CD4-positive, alpha-beta memory T cell (primary cell): Measurements from ENCODE around the gene SEPTIN1. TPM values are rescaled to one million over a fixed set of nuclear protein-coding genes. Genes with fewer than 3 reads are reported as not detected.

Experiments
- CTCF ChIA-PET: fragments of 350-600 bp; sonication (Branson Sonifier 250); formaldehyde crosslinking; loops from one replicate; lab custom pipeline; 2021; ENCODE audit warnings: inconsistent platforms; ENCODE audit not compliant: partially characterized antibody; lab: Charles Lee
- POLR2A ChIA-PET: fragments of 350-600 bp; sonication (Branson Sonifier 250); formaldehyde crosslinking; loops from one replicate; lab custom pipeline; 2021; ENCODE audit not compliant: partially characterized antibody; lab: Charles Lee
- DNase-seq, 5 donors: peaks; one replicate each; pipeline versions ENCODE4 v3.0.0 to v3.0.0-alpha.2; 2020 to 2022; ENCODE audit warnings: mixed read lengths in 1 of 5
- H3K27ac ChIP-seq: one replicate; pipeline ENCODE4 v1.7.0; 2013; ENCODE audit warnings: low read depth, low read length
- H3K27me3 ChIP-seq: 2 replicates; pipeline ENCODE4 v1.7.0; 2013; ENCODE audit warnings: mild to moderate bottlenecking, low read length, moderate library complexity; ENCODE audit not compliant: insufficient read depth
- H3K36me3 ChIP-seq: 2 replicates; pipeline ENCODE4 v1.7.0; 2013; ENCODE audit warnings: mild to moderate bottlenecking, low read length, moderate library complexity; ENCODE audit not compliant: insufficient read depth
- H3K4me1 ChIP-seq: 2 replicates; pipeline ENCODE4 v1.7.0; 2013; ENCODE audit warnings: mild to moderate bottlenecking, low read length, moderate library complexity; ENCODE audit not compliant: insufficient read depth
- H3K4me3 ChIP-seq, 2 donors: one replicate each; pipeline ENCODE4 v1.7.0; 2013; ENCODE audit warnings: low read length in 2 of 2, mild to moderate bottlenecking in 1 of 2
- H3K9me3 ChIP-seq, 2 donors: one replicate each; pipeline ENCODE4 v1.7.0; 2013; ENCODE audit warnings: low read length in 2 of 2, control low read depth in 1 of 2; ENCODE audit not compliant: control insufficient read depth in 1 of 2
- H3K27ac Mint-ChIP-seq, 7 donors: one replicate each; pipeline ENCODE4 v1.8.0; 2020 to 2021; ENCODE audit warnings: mixed read lengths in 7 of 7, mild to moderate bottlenecking in 6 of 7, inconsistent platforms in 3 of 7, moderate library complexity in 3 of 7
- H3K27me3 Mint-ChIP-seq, 2 donors: one replicate each; pipeline ENCODE4 v1.8.0; 2020 to 2021; ENCODE audit warnings: mixed read lengths in 2 of 2
- H3K36me3 Mint-ChIP-seq, 2 donors: one replicate each; pipeline ENCODE4 v1.8.0; 2020 to 2021; ENCODE audit warnings: mixed read lengths in 2 of 2, inconsistent platforms in 1 of 2, mild to moderate bottlenecking in 1 of 2
- H3K4me1 Mint-ChIP-seq, 4 donors: one replicate each; pipeline ENCODE4 v1.8.0; 2020 to 2021; ENCODE audit warnings: mixed read lengths in 4 of 4, mild to moderate bottlenecking in 1 of 4
- H3K4me3 Mint-ChIP-seq, 8 donors: one replicate each; pipeline ENCODE4 v1.8.0; 2020 to 2021; ENCODE audit warnings: mixed read lengths in 8 of 8, mild to moderate bottlenecking in 7 of 8, moderate library complexity in 6 of 8, inconsistent platforms in 3 of 8
- H3K9me3 Mint-ChIP-seq, 8 donors: one replicate each; pipeline ENCODE4 v1.8.0; 2020 to 2021; ENCODE audit warnings: mixed read lengths in 8 of 8, mild to moderate bottlenecking in 5 of 8, inconsistent platforms in 3 of 8, moderate library complexity in 1 of 8
- intact Hi-C: fragments of 100-400 bp; cut with micrococcal nuclease; formaldehyde crosslinking; loops from one replicate; pipeline ENCODE4 v1.15.1; 2023
- polyA plus RNA-seq, 2 donors: library from polyadenylated mRNA; unstranded; fragments of 300-500 nt; fragmentation: Illumina TruSeq; gene quantifications; one replicate each; pipeline ENCODE4 v1.2.3, GENCODE V29; 2021
- total RNA-seq, 2 experiments: library from RNA; stranded (reverse); gene quantifications; one replicate each; pipeline ENCODE4 v1.2.3, GENCODE V29; 2021

Gene SEPTIN1
- total and polyA plus RNA-seq, 4 experiments from 2014 or later, result 198 to 212 (median 208) TPM

DNA sequence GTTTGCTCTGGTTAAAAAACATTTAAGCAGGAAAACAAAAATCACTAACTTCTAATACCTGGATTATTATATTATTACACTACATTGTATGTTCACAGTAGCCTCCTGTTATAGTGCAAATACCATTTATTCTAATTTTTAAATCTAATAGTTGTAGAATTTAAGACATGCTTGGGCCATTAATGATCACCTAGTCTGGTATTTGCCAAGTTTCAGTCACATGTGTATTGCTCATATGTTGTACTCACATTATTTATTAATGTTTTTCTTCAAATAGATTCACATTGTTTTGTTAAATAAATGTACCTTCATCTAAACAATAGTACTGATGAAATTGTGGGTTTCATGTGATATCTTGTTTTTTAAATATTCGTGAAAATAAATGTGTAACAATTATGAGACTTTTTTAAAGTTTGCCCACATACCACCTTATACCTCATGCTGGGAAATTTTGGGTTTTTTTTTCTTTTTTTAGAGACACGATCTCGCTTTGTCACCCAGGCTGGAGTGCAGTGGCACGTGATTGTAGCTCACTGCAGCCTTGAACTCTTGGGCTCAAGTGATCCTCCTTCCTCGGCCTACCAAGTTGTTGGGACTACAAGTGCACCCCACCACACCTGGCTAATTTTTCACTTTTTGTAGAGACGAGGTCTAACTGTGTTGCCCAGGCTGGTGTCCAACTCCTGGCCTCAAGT, 30.9 kb upstream of the SEPTIN1 start:
- H3K4me3 Mint-ChIP-seq, result no peak overlapping the region
- intact Hi-C loops, result no loop called here
- peaks cover 0 to 6% of the 10 kb centered on the region in 2 donors for H3K36me3 Mint-ChIP-seq
- no peaks in the 10 kb centered on the region for H3K9me3 ChIP-seq
- H3K36me3 ChIP-seq, result no peaks in the 10 kb centered on the region
- H3K27ac ChIP-seq, result no peak overlapping the region
- H3K27ac Mint-ChIP-seq, result peak overlapping the region in 1 of 7 donors; percentile 73
- H3K27me3 Mint-ChIP-seq, result no peaks in the 10 kb centered on the region
- H3K4me1 Mint-ChIP-seq, result peaks cover 19 to 31% (median 23%) of the 10 kb centered on the region in 4 donors
- peaks cover 23% of the 10 kb centered on the region for H3K4me1 ChIP-seq
- H3K9me3 Mint-ChIP-seq, result no peaks in the 10 kb centered on the region
- DNase-seq, result no peak
- CTCF ChIA-PET, result interaction anchor here (1.7 to 2.3 kb wide), 2 partner anchors 11 to 42 kb away, joined by 4 to 7 read pairs; partner anchors contain the start of gene TBC1D10B
- no peak overlapping the region for H3K4me3 ChIP-seq
- no peaks in the 10 kb centered on the region for H3K27me3 ChIP-seq
- POLR2A ChIA-PET, result interaction anchor here (1.2 kb wide), 1 partner anchor 35 kb away, joined by 3 read pairs; no protein-coding TSS in a partner anchor

DNA sequence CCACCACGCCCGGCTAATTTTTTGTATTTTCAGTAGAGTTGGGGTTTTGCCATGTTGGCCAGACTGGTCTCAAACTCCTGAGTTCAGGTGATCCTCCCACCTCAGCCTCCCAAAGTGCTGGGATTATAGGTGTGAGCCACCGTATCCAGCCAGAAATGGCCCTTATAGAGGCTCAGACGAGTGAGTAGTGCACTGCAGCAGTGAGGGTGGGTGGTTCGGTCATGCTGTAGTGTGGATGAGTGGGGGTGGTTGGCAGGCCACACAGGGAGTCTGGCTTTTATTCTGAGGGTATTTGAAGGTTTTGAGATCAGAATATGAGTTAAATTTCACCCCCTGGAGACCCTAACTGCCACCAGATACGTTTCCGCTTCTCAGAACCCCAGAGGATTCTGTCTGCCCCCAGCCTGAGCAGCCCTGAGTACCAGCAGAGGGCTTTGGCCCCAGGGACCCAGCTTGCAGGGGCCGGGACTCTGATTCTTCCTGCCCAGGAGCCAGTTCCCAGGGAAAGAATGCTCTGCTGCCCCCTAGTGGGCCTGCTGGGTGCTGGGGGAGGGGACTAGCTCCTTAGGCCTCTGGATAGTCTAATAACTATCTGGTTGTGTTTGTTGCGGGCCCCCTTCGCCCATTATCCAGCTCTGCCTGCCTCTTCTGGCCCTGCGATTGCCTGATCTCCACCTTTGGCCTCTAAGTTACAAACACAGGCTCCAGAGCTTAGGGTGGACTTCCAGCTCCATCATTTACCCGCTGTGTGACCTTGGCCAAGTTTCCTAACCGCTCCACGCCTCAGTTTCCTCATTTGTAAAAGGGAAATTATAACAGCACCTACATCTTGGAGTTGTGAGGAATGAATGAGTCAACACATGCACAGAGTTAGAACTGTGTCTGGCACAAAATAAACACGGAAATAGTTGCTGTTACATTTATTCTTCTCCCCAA, 27.0 kb upstream of the SEPTIN1 start:
- CTCF ChIA-PET, result interaction anchor here (0.6 to 5.3 kb wide), 37 partner anchors 9 to 344 kb away, joined by 3 to 41 read pairs (median 5); partner anchors contain the start of genes ALDOA, DCTPP1, GDPD3 and MYL11
- Histone ChIP-seq H3K4me3 (no peak overlapping the region), H3K27ac (no peak overlapping the region), H3K36me3 (no peaks in the 10 kb centered on the region), H3K9me3 (no peaks in the 10 kb centered on the region), H3K27me3 (no peaks in the 10 kb centered on the region), H3K4me1 (peaks cover 24% of the 10 kb centered on the region)
- intact Hi-C loops, result loop anchor here (1.0 to 10.0 kb wide), 6 partner anchors 27 to 367 kb away; partner anchors contain the start of genes MAPK3 and SEPTIN1
- peak; percentile 86 to 91 (median 89) for DNase-seq
- Mint-ChIP-seq H3K27ac (peak overlapping the region in 6 of 7 donors; percentile 57 to 91 (median 76)), H3K4me3 (peak overlapping the region in 7 of 8 donors; percentile 31 to 73 (median 62)), H3K9me3 (peaks cover 0 to 1% (median 0%) of the 10 kb centered on the region in 8 donors), H3K4me1 (peaks cover 19 to 34% (median 25%) of the 10 kb centered on the region in 4 donors), H3K27me3 (no peaks in the 10 kb centered on the region), H3K36me3 (peaks cover 0 to 8% of the 10 kb centered on the region in 2 donors)
- POLR2A ChIA-PET, result interaction anchor here (0.6 to 23.0 kb wide), 16 partner anchors 8 to 364 kb away, joined by 3 to 540 read pairs (median 6); partner anchors contain the start of genes DCTPP1, SEPTIN1, TBX6 and ZNF48

DNA sequence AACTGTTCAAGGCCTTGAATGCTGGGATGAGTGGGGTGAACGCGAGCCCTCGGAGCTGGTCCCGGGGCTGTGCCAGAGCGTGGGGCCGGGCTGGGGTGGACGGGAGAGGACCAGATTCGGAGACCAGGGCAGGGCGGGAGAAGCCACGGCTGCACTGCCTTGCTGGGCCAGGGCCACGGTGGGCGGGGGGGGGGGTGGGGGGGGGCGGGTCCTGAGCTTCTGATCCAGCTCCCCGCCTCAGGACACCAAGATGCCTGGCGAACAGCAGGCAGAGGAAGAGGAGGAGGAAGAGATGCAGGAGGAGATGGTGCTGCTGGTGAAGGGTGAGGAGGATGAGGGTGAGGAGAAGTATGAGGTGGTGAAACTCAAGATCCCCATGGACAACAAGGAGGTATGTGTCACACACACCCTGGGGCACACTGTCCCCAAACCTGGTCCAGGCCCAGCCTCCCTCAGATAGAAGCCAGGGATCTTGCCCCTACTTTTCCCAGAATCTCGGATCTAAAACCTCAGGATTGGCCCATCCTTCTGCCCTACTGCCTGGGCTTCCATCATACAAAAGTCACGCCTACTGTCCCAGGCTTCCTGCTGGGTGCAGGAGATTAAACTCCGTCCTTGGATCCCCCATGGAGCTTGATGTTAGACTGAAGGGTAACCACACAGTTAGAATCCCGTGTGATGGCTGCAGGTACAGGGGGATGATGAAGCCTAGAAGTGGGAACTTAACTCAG, 25.6 kb upstream of the SEPTIN1 start:
- Histone ChIP-seq H3K4me1 (peaks cover 24% of the 10 kb centered on the region), H3K4me3 (peak overlapping the region; percentile 29 to 65), H3K9me3 (no peaks in the 10 kb centered on the region), H3K27ac (peak overlapping the region; percentile 59), H3K27me3 (no peaks in the 10 kb centered on the region), H3K36me3 (no peaks in the 10 kb centered on the region)
- intact Hi-C loops, result loop anchor here (1.0 to 10.0 kb wide), 4 partner anchors 30 to 283 kb away; partner anchors contain the start of genes MAPK3 and TBC1D10B
- Mint-ChIP-seq H3K27me3 (no peaks in the 10 kb centered on the region), H3K4me1 (peaks cover 19 to 34% (median 25%) of the 10 kb centered on the region in 4 donors), H3K9me3 (peaks cover 0 to 1% (median 0%) of the 10 kb centered on the region in 8 donors), H3K4me3 (peak overlapping the region; percentile 63 to 82 (median 76)), H3K27ac (peak overlapping the region; percentile 32 to 88 (median 68)), H3K36me3 (peaks cover 0 to 8% of the 10 kb centered on the region in 2 donors)
- ChIA-PET POLR2A (interaction anchor here (0.5 to 23.0 kb wide), 27 partner anchors 8 to 1400 kb away, joined by 3 to 540 read pairs (median 5); partner anchors contain the start of genes ALDOA, CD2BP2, DCTPP1 and SEPTIN1), CTCF (interaction anchor here (0.9 to 5.3 kb wide), 14 partner anchors 9 to 342 kb away, joined by 3 to 41 read pairs (median 9); partner anchors contain the start of genes ALDOA, DCTPP1, SEPTIN1 and TBC1D10B)
- DNase-seq, result no peak

DNA sequence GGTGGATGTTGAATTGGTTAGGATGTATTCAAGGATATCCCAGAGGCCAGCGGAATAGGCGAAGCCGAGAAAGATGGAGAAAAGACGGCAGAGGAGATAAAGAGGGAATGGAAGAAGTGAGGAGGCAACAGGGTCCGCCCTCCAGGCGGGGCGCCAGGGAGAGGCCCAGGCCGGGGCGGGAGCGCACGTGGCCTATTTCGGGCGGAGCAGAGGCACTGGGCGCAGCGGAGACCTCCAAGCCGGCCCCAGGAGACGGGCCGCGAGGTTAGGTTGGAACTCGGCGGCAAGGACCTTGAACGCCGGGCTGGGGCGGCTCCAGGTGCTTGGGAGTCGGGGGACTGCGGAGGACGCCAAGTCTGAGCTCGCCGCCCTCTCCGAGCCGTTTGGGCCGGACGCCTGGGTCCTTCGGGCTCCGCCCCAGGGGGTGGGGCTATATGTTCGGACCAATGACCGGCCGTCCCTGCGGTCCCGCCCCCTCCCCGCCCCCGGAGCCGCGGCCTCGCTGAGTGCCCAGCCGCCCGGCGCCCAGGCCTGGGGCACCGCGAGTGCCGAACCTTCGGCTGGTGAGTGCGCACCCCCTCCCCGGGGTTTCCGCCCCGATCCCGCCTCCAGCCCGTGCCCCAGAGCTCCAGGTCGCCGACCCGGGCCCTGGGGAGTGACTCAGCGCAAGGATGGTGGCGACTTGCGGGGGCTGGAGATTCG, 24.9 kb upstream of the SEPTIN1 start, which contains the start of gene ZNF771:
TSS of gene ZNF771 (plus strand) at position 505 of the 702 bp plus-strand sequence. CDS start 448 bp downstream, outside the sequence.
- H3K4me3 ChIP-seq, result peak within 1 kb of the TSS; percentile 42 to 65
- no peaks in the 10 kb centered on the region for H3K36me3 ChIP-seq
- Mint-ChIP-seq H3K27ac (peak within 1 kb of the TSS; percentile 88 to 95 (median 93)), H3K9me3 (peaks cover 0 to 1% (median 0%) of the 10 kb centered on the region in 8 donors), H3K4me1 (peaks cover 19 to 33% (median 24%) of the 10 kb centered on the region in 4 donors), H3K36me3 (peaks cover 0 to 8% of the 10 kb centered on the region in 2 donors), H3K27me3 (no peaks in the 10 kb centered on the region), H3K4me3 (peak within 1 kb of the TSS; percentile 91 to 100 (median 97))
- H3K9me3 ChIP-seq, result no peaks in the 10 kb centered on the region
- H3K27me3 ChIP-seq, result no peaks in the 10 kb centered on the region
- intact Hi-C loops, result loop anchor here (1.0 to 10.0 kb wide), 4 partner anchors 29 to 282 kb away; partner anchors contain the start of genes MAPK3 and TBC1D10B
- CTCF ChIA-PET, result interaction anchor here (0.6 to 5.3 kb wide), 12 partner anchors 11 to 316 kb away, joined by 3 to 41 read pairs (median 5); partner anchors contain the start of genes DCTPP1, SEPTIN1, TBC1D10B and TBX6
- peaks cover 24% of the 10 kb centered on the region for H3K4me1 ChIP-seq
- peak; percentile 76 to 85 (median 81) for DNase-seq
- H3K27ac ChIP-seq, result peak within 1 kb of the TSS; percentile 59
- POLR2A ChIA-PET, result interaction anchor here (0.5 to 23.0 kb wide), 28 partner anchors 9 to 1400 kb away, joined by 3 to 540 read pairs (median 5); partner anchors contain the start of genes ALDOA, CD2BP2, CORO1A and DCTPP1

DNA sequence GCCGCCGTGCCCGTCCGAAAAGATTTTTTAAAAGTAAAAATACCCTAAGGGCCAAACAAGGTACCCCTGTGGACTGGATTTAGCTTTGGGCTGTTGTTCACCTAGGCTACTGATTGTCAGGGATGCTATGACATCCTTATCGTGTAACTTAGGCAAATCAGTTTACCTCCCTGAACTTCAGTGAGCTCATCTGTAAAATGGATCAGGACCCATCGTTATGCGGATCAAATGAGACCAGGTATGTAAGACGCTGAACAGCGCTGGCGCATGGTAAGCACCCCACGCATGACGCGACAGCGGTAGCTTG, 24.4 kb upstream of the SEPTIN1 start:
- Mint-ChIP-seq H3K36me3 (peaks cover 0 to 3% of the 10 kb centered on the region in 2 donors), H3K27me3 (no peaks in the 10 kb centered on the region), H3K4me1 (peaks cover 18 to 31% (median 23%) of the 10 kb centered on the region in 4 donors), H3K27ac (peak overlapping the region; percentile 88 to 95 (median 93)), H3K4me3 (peak overlapping the region; percentile 91 to 100 (median 97)), H3K9me3 (peaks cover 0 to 1% (median 0%) of the 10 kb centered on the region in 8 donors)
- H3K4me3 ChIP-seq, result peak overlapping the region; percentile 42 to 65
- no peak for DNase-seq
- CTCF ChIA-PET, result interaction anchor here (0.6 to 5.3 kb wide), 11 partner anchors 11 to 315 kb away, joined by 3 to 41 read pairs (median 5); partner anchors contain the start of genes DCTPP1, SEPTIN1, TBC1D10B and TBX6
- H3K9me3 ChIP-seq, result no peaks in the 10 kb centered on the region
- H3K27ac ChIP-seq, result peak overlapping the region; percentile 59
- no peaks in the 10 kb centered on the region for H3K27me3 ChIP-seq
- H3K36me3 ChIP-seq, result no peaks in the 10 kb centered on the region
- POLR2A ChIA-PET, result interaction anchor here (0.6 to 23.0 kb wide), 21 partner anchors 9 to 341 kb away, joined by 3 to 540 read pairs (median 9); partner anchors contain the start of genes ALDOA, CD2BP2, CORO1A and DCTPP1
- intact Hi-C loops, result loop anchor here (1.0 to 10.0 kb wide), 4 partner anchors 28 to 282 kb away; partner anchors contain the start of genes MAPK3 and TBC1D10B
- H3K4me1 ChIP-seq, result peaks cover 24% of the 10 kb centered on the region
